ENCODE data around the gene MEIKIN.

DNA sequence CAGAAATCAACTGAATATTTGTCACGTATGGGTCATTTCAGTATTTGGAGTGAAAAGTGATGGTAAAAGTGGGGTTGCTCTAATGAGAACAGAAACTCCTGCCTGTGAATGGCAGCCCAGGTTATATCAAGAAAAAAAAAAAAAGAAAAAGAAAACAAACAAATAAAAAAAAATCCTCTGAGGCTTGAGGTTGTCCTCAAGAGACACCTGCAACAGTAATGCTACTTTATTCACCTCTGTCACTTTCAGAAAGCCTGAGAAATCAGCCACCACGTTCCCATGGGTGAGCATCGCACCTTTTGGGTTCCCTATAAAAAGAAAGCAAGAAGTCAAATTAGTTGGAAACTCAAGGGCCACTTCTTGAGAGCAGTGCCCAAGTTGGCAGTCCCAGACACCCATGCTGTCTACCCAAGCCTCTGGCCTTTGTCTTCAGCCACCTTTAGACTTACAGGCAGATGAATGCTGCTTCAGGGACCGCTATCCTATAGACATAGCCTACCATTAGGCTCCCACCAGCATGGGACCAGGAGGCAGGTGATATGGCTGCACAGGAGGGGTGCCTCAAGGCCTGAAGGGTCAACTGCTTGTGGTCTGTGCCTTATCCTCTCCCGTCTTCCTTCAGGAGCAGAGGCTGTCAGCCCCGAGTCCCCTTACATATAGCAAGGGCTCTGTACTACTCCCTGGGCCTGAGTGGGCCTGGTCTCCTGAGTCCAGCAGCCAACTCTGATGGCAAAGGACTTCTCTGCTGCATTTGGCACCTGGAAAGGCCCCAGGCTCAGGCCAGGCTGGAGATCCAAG is 31.1 kb upstream of the MEIKIN start:
- no peak for TF ChIP-seq POLR2AphosphoS5 (IDR thresholded peaks at IDR 0.05; ENCODE audit: low read depth, low read length)
- TF ChIP-seq, protein P1, sequence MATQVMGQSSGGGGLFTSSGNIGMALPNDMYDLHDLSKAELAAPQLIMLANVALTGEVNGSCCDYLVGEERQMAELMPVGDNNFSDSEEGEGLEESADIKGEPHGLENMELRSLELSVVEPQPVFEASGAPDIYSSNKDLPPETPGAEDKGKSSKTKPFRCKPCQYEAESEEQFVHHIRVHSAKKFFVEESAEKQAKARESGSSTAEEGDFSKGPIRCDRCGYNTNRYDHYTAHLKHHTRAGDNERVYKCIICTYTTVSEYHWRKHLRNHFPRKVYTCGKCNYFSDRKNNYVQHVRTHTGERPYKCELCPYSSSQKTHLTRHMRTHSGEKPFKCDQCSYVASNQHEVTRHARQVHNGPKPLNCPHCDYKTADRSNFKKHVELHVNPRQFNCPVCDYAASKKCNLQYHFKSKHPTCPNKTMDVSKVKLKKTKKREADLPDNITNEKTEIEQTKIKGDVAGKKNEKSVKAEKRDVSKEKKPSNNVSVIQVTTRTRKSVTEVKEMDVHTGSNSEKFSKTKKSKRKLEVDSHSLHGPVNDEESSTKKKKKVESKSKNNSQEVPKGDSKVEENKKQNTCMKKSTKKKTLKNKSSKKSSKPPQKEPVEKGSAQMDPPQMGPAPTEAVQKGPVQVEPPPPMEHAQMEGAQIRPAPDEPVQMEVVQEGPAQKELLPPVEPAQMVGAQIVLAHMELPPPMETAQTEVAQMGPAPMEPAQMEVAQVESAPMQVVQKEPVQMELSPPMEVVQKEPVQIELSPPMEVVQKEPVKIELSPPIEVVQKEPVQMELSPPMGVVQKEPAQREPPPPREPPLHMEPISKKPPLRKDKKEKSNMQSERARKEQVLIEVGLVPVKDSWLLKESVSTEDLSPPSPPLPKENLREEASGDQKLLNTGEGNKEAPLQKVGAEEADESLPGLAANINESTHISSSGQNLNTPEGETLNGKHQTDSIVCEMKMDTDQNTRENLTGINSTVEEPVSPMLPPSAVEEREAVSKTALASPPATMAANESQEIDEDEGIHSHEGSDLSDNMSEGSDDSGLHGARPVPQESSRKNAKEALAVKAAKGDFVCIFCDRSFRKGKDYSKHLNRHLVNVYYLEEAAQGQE (IDR thresholded peaks at IDR 0.05; ENCODE audit: insufficient read depth in 1 of 2, low read depth in 2 of 2, low read length in 2 of 2) = no peak
- no peak for TF ChIP-seq SIN3A (IDR thresholded peaks at IDR 0.05; ENCODE audit: borderline replicate concordance, insufficient read depth, low read length)
- TF ChIP-seq TAF1 (IDR thresholded peaks at IDR 0.05; ENCODE audit: borderline replicate concordance, insufficient read depth, low read length) = no peak
- TF ChIP-seq FOXP2 (optimal IDR thresholded peaks at IDR 0.05; ENCODE audit: borderline replicate concordance, extremely low read depth, extremely low read length, insufficient read depth) = no peak
